ENCODE data around the gene BCLAF3. TPM values are rescaled to one million over a fixed set of nuclear protein-coding genes. Genes with fewer than 3 reads are reported as not detected.

The BCLAF3 gene
- polyA plus RNA-seq, 1 donor (not counting 4 experiments of a cell fraction or from before 2014, with no cell fraction given): 3.0 TPM

- H2AFZ ChIP-seq (ENCODE audit: control insufficient read depth, low read length): no peak overlapping the region
- no peaks in the 10 kb centered on the region for H3K79me2 ChIP-seq (ENCODE audit: control insufficient read depth, insufficient read depth, low read length)
- H3K4me3 ChIP-seq (ENCODE audit: control insufficient read depth in 2 of 3, extremely low read depth in 1 of 3, insufficient read depth in 2 of 3, low read depth in 1 of 3, low read length in 3 of 3): no peak overlapping the region
- H3K27ac ChIP-seq (ENCODE audit: control insufficient read depth, insufficient read depth, low read length): no peak overlapping the region
- no peaks in the 10 kb centered on the region for H3K36me3 ChIP-seq (ENCODE audit: control insufficient read depth in 2 of 2, extremely low read depth in 1 of 2, insufficient read depth in 2 of 2, low read length in 2 of 2)
- dilution Hi-C loops (cut with MboI; ENCODE audit: extremely low pct_ligation_motif_present, low sequenced_read_pairs): no loop called here
- H3K9ac ChIP-seq (ENCODE audit: control insufficient read depth, extremely low read depth, insufficient read depth, low read length): no peak overlapping the region
- H4K20me1 ChIP-seq (ENCODE audit: control insufficient read depth, extremely low read depth, insufficient read depth, low read length): no peaks in the 10 kb centered on the region
- FAIRE-seq: no peak
- no peaks in the 10 kb centered on the region for H3K9me3 ChIP-seq (ENCODE audit: control insufficient read depth, low read depth, low read length)
- H3K9me1 ChIP-seq (ENCODE audit: control insufficient read depth, extremely low read depth, insufficient read depth, low read length): no peaks in the 10 kb centered on the region
- no peaks in the 10 kb centered on the region for H3K27me3 ChIP-seq (ENCODE audit: control insufficient read depth, extremely low read depth, insufficient read depth, low read length)
- H3K4me1 ChIP-seq (ENCODE audit: control insufficient read depth, extremely low read depth, insufficient read depth, low read length): no peaks in the 10 kb centered on the region
- DNase-seq (ENCODE audit: low read depth, low spot score): no peak
- TF ChIP-seq, protein P1, sequence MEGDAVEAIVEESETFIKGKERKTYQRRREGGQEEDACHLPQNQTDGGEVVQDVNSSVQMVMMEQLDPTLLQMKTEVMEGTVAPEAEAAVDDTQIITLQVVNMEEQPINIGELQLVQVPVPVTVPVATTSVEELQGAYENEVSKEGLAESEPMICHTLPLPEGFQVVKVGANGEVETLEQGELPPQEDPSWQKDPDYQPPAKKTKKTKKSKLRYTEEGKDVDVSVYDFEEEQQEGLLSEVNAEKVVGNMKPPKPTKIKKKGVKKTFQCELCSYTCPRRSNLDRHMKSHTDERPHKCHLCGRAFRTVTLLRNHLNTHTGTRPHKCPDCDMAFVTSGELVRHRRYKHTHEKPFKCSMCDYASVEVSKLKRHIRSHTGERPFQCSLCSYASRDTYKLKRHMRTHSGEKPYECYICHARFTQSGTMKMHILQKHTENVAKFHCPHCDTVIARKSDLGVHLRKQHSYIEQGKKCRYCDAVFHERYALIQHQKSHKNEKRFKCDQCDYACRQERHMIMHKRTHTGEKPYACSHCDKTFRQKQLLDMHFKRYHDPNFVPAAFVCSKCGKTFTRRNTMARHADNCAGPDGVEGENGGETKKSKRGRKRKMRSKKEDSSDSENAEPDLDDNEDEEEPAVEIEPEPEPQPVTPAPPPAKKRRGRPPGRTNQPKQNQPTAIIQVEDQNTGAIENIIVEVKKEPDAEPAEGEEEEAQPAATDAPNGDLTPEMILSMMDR (optimal IDR thresholded peaks at IDR 0.05 in 1 of 3, IDR thresholded peaks at IDR 0.05 in 1 of 3, conservative IDR thresholded peaks at IDR 0.05 in 1 of 3; ENCODE audit: extremely low read depth in 1 of 3, insufficient read depth in 2 of 3, low read length in 3 of 3): no peak
- TF ChIP-seq EZH2 (IDR thresholded peaks at IDR 0.05; ENCODE audit: low read length): no peak
- H3K4me2 ChIP-seq (ENCODE audit: control insufficient read depth, extremely low read depth, insufficient read depth, low read depth, low read length): no peak overlapping the region
These were observed 36.3 kb downstream of the BCLAF3 start for GRCh38 chrX:19954335-19955096.

DNA sequence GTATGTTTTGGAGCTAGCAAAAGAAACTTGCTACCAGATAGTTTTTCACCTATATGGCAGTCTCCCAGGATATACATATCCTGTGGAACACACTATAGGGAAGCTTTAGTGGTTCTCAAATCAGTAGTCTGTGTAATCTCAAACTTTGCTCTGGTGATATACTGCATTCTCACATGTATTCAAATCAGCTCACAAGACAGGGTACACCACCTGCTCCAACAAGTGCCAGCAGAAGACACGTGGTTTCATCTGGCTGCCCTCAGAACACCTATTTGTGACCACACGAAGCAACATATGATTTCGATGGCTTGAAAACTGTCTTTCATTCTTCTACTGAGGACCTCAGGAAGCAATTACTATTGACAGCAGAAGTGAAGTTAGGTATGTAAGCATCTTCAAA, 37.7 kb downstream of the BCLAF3 start:
- no peaks in the 10 kb centered on the region for H3K9me3 ChIP-seq (ENCODE audit: control insufficient read depth, low read depth, low read length)
- no peaks in the 10 kb centered on the region for H3K79me2 ChIP-seq (ENCODE audit: control insufficient read depth, insufficient read depth, low read length)
- H3K4me1 ChIP-seq (ENCODE audit: control insufficient read depth, extremely low read depth, insufficient read depth, low read length): no peaks in the 10 kb centered on the region
- H4K20me1 ChIP-seq (ENCODE audit: control insufficient read depth, extremely low read depth, insufficient read depth, low read length): no peaks in the 10 kb centered on the region
- H3K4me2 ChIP-seq (ENCODE audit: control insufficient read depth, extremely low read depth, insufficient read depth, low read depth, low read length): no peak overlapping the region
- no peak overlapping the region for H2AFZ ChIP-seq (ENCODE audit: control insufficient read depth, low read length)
- no peak overlapping the region for H3K9ac ChIP-seq (ENCODE audit: control insufficient read depth, extremely low read depth, insufficient read depth, low read length)
- TF ChIP-seq, protein P1 (optimal IDR thresholded peaks at IDR 0.05 in 1 of 3, IDR thresholded peaks at IDR 0.05 in 1 of 3, conservative IDR thresholded peaks at IDR 0.05 in 1 of 3; ENCODE audit: extremely low read depth in 1 of 3, insufficient read depth in 2 of 3, low read length in 3 of 3): no peak
- no peak for TF ChIP-seq EZH2 (IDR thresholded peaks at IDR 0.05; ENCODE audit: low read length)
- no peaks in the 10 kb centered on the region for H3K27me3 ChIP-seq (ENCODE audit: control insufficient read depth, extremely low read depth, insufficient read depth, low read length)
- H3K9me1 ChIP-seq (ENCODE audit: control insufficient read depth, extremely low read depth, insufficient read depth, low read length): no peaks in the 10 kb centered on the region
- FAIRE-seq (no peak), DNase-seq (ENCODE audit: low read depth, low spot score) (no peak)
- H3K4me3 ChIP-seq (ENCODE audit: control insufficient read depth in 2 of 3, extremely low read depth in 1 of 3, insufficient read depth in 2 of 3, low read depth in 1 of 3, low read length in 3 of 3): no peak overlapping the region
- no peaks in the 10 kb centered on the region for H3K36me3 ChIP-seq (ENCODE audit: control insufficient read depth in 2 of 2, extremely low read depth in 1 of 2, insufficient read depth in 2 of 2, low read length in 2 of 2)
- no peak overlapping the region for H3K27ac ChIP-seq (ENCODE audit: control insufficient read depth, insufficient read depth, low read length)
- dilution Hi-C loops (cut with MboI; ENCODE audit: extremely low pct_ligation_motif_present, low sequenced_read_pairs): no loop called here

Data from keratinocyte (primary cell).